Activated T-helper 1 cell treated with Interleukin-2 at 50 U/mL for 16 hours (primary cell): Measurements from ENCODE around the gene OIT3.

ENCODE experiments used
- DNase-seq: peaks from one replicate; pipeline ENCODE4 v3.0.0-alpha.2; 2020; ENCODE audit warnings: low read depth

The OIT3 gene

DNA sequence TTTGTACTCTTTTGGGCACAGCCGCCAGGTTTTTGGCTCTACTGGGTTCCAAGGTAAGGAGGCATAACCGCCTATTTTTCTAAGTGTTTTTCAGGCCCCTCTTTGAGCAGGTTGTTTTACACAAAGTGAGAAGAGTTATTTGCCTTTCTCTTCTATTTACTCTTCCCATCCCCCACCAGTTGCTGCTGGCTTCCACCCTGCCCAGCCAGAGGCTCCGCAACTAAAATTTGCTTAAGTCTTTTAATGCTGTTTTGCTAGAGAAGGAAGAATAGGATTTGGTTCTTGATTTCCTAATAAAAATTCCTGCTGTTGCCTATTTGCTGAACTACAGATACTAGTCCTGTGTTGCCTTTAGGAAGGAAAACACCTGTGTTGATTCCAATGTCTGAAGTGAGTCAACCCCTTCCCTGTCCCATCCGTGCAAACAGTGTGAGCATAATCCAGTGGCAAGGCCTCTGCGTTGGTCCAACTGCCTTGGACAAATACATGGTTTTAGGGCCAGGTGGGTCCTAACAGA, 59.2 kb downstream of the OIT3 start:
- DNase-seq, result no peak

DNA sequence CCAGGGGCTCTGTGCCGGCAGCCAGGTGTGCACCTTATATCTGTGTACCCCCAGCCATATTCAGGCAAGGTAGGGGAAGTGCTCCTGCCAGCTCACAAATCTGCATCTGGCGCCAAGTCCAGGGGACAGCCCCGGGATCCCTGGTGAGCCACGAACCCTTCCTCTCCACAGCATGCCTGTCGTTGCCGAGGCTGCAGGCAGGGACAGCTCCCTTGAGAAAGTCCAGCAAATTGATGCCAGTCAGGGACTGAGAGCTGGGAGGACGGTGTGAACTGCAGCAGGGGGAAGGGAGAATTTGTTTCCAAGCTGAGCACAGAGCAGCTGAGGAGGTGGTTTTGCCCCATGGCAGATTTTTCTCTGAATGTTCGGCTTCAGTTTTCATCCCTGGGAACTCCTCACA, 60.1 kb downstream of the OIT3 start:
- no peak for DNase-seq

DNA sequence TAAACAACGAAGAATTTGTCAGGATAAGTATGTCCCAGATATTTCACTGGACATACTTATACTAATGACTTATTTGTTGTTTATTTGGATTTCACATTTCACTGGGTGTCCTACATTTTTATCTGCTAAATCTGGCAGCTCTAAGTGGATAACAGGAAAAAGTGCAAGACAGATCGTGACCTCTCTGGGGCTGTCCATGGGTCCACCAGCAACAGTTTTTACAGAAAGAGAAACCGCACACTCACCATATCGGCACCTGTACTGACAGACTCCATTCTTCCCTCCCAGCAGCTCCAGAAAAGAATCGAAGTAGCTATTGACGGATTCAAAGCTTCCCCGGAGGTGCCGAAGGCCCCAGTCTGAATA, 60.7 kb downstream of the OIT3 start:
- DNase-seq, result no peak

GRCh38 chr10:72954596-72955554, 61.3 kb downstream of the OIT3 start, which contains the start of gene PLA2G12B:
PLA2G12B (minus strand) TSS chr10:72954806; CDS start chr10:72954685, 121 bp downstream.
- no peak for DNase-seq

DNA sequence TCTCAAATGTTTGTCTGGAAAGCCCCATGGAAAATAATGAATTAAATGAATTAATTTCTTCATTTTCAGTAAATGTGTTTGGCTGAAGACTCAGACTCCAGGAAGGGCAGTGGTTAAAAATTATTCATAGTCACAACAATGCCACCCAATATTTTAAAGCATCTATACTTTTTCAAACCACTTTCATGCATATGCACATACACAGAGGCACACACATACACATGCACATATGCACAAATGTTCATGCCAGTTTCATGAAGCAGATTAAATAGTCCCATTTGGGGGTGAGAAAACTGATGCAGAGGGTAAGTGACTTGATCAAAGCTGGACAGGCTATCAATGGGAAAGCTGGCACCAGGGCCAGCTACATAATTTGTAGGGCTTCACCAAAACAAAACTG, 62.5 kb downstream of the OIT3 start:
- no peak for DNase-seq

DNA sequence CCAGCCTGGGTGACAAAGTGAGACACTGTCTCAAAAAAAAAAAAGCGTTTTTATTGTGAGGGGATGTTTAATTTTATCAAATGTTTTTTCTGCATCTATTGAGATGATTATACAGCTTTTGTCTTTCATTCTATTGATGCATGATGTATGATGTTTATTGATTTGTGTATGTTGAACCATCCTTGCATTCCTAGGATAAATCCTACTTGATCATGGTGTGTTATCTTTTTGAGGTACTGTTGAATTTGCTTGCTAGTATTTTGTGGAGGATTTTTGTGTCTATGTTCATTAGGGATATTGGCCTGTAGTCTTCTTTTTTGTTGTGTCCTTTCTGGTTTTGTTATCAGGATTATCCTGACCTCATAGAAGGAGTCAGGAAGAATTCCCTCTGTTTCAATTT, 83.3 kb downstream of the OIT3 start:
- no peak for DNase-seq

GRCh38 chr10:72979709-72980108, 86.2 kb downstream of the OIT3 start:
- DNase-seq, result no peak

GRCh38 chr10:72980348-72980747, 86.8 kb downstream of the OIT3 start:
- DNase-seq, result no peak

DNA sequence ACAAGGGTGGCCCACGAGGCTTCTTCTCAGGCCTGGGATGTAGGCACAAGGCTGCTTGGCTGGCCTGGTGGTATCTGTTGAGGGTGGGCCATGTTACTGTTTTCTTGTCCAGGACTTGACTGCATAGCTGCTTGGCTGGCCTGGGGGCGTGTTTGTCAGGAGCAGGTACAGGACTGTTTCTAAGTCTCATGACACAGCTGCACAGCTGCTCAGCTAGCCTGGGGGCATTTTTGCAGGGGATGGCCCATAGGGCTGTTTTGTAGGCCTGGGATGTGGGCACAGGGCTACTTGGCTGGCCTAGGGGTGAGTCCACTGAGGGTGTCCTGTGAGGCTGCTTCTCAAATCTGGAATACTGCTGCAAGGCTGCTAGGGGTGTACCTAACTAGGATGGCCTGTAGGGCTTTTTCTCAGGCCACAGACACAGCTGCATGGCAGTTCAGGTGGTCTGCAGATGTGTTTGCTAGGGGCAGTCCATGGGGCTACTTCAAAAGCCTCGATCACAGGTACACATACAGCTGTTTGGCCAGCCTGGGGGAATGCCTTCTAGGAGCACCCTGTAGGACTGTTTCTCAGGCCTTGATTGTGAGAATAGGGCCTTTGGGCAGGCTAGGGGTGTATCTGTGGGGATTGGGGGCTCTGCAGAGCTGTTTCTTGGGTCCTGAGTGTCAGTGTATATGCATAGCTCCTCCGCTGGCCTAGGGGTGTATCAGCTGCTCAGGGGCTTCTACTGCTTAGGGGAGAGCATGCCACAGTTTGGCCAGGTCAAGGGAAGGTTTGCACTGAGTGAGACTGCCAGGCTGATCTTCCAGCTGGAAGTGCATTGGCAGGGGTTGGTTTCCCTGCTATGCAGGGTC, 87.7 kb downstream of the OIT3 start:
- DNase-seq, result no peak

- no peak for DNase-seq
These were observed 88.5 kb downstream of the OIT3 start for GRCh38 chr10:72981882-72982529.
